Ovary (tissue), 9 donors: ENCODE results near the gene CHD9. TPM values are rescaled to one million over a fixed set of nuclear protein-coding genes. Genes with fewer than 3 reads are reported as not detected.

Experiments used
- DNase-seq, 5 donors: peaks; one replicate each; pipeline ENCODE4 v3.0.0-alpha.2; 2019 to 2020
- H3K27ac ChIP-seq, 2 donors: fragments of 200-600 bp; one replicate each; pipeline versions ENCODE4 v1.5.1 to v1.8.0; 2019 to 2022
- H3K27me3 ChIP-seq: fragments of 200-600 bp; one replicate; pipeline ENCODE4 v1.8.0; 2022
- H3K36me3 ChIP-seq: fragments of 200-600 bp; sonication (generic); one replicate; pipeline ENCODE4 v1.5.1; 2019
- H3K4me1 ChIP-seq: one replicate; pipeline ENCODE4 v1.8.1; 2013; ENCODE audit warnings: mild to moderate bottlenecking, moderate library complexity; ENCODE audit not compliant: insufficient read depth
- H3K4me3 ChIP-seq: fragments of 200-600 bp; sonication (generic); one replicate; pipeline ENCODE4 v1.5.1; 2017
- H3K9me3 ChIP-seq, 2 donors: fragments of 200-600 bp in 1 of 2; sonication (generic) in 1 of 2; one replicate each; pipeline versions ENCODE4 v1.5.1 to v1.8.1; 2013 to 2019; ENCODE audit warnings: mild to moderate bottlenecking in 1 of 2, moderate library complexity in 1 of 2
- EP300 ChIP-seq: sonication (generic); formaldehyde crosslinking; IDR thresholded peaks from one replicate; pipeline ENCODE4 v1.6.1; 2017; ENCODE audit warnings: antibody characterized with exemption
- POLR2A ChIP-seq: fragments of 450-650 bp; IDR thresholded peaks from one replicate; pipeline ENCODE4 v1.6.1; 2017; ENCODE audit warnings: antibody characterized with exemption, mild to moderate bottlenecking, moderate library complexity
- WGBS, 3 donors: extraction: QIAGEN DNeasy Blood & Tissue Kit in 1 of 3; methylation state at CpG; one replicate each; pipeline versions ENCODE4 v1.1.5 to v1.1.7; 2013 to 2017; 5-methylcytosine and 5-hydroxymethylcytosine counted together
- intact Hi-C, 4 donors: fragments of 100-400 bp; cut with DNase I; formaldehyde crosslinking; loops; one replicate each; pipeline versions ENCODE4 v1.11.0 to v1.15.1; 2022 to 2023
- polyA plus RNA-seq, 2 donors: library from polyadenylated mRNA; stranded (reverse); fragments of 200-250 nt in 1 of 2; fragments of 350-450 nt in 1 of 2; fragmentation: Illumina TruSeq in 1 of 2; extraction: RNeasy Lipid Tissue Mini Kit (QIAGEN cat#74804) in 1 of 2; gene quantifications; one replicate each; pipeline ENCODE4 v1.2.3, GENCODE V29; 2013 to 2014
- total RNA-seq, 7 donors: library from RNA; depleted of rRNA in 2 of 7; stranded (reverse); fragments of >200 nt in 2 of 7; fragmentation: NEBNext Ultra II Directional in 3 of 7; extraction: Animal tissue kit (Norgen Biotek cat#: 25700) in 3 of 7; gene quantifications; one replicate each; pipeline versions ENCODE4 v1.1.0 to v1.2.4, GENCODE V29; 2016 to 2023
- TF ChIP-seq, protein P1 (sequence below), 3 donors: fragments of 450-650 bp in 2 of 3; fragments of 200-600 bp in 1 of 3; IDR thresholded peaks; one replicate each; pipeline versions ENCODE4 v1.5.1 to v1.8.0; 2016 to 2022; ENCODE audit warnings: antibody characterized with exemption in 3 of 3, mild to moderate bottlenecking in 1 of 3
- donor health status: DM: no; HTN: no; CAD: no; lungs with moderate emphysema.
- donor health status: DM: no; HTN: no; CAD: no.
- donor health status: Bipolar disorder and iron deficiency.
- donor health status: DM: yes; HTN: yes; CAD: no.
- donor health status: DM: no; HTN: no; CAD: no.
- donor health status: DM: yes; HTN: yes; CAD: no.

CHD9 gene
- total and polyA plus RNA-seq, 9 donors: 11.8 to 100 (median 84.1) TPM

DNA sequence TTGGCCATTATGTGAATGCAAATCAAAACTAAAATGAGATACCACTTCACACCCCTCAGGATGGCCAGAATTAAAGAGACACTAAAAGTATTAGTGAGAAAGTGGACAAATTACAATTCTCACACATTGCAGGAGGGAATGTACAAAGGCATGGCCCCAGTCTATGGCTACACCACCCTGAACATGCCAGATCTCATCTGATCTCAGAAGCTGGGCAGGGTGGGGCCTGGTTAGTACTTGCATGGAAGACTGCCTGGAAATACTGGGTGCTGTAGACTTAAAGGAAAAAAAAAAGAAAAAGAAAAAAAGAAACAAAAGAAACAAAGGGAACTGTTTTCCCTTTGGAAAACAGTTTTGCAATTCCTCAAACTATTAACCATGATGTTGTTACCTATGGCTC, 282.5 kb downstream of the CHD9 start:
- TF ChIP-seq EP300 (no peak), POLR2A (no peak)
- TF ChIP-seq, protein P1, sequence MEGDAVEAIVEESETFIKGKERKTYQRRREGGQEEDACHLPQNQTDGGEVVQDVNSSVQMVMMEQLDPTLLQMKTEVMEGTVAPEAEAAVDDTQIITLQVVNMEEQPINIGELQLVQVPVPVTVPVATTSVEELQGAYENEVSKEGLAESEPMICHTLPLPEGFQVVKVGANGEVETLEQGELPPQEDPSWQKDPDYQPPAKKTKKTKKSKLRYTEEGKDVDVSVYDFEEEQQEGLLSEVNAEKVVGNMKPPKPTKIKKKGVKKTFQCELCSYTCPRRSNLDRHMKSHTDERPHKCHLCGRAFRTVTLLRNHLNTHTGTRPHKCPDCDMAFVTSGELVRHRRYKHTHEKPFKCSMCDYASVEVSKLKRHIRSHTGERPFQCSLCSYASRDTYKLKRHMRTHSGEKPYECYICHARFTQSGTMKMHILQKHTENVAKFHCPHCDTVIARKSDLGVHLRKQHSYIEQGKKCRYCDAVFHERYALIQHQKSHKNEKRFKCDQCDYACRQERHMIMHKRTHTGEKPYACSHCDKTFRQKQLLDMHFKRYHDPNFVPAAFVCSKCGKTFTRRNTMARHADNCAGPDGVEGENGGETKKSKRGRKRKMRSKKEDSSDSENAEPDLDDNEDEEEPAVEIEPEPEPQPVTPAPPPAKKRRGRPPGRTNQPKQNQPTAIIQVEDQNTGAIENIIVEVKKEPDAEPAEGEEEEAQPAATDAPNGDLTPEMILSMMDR (IDR thresholded peaks at IDR 0.05): no peak
- H3K4me1 ChIP-seq: no peaks in the 10 kb centered on the region
- no peak overlapping the region for H3K4me3 ChIP-seq
- no peak for DNase-seq
- H3K27ac ChIP-seq: no peak overlapping the region
- H3K9me3 ChIP-seq: no peaks in the 10 kb centered on the region
- intact Hi-C loops: no loop called here
- no peaks in the 10 kb centered on the region for H3K36me3 ChIP-seq
- H3K27me3 ChIP-seq: no peaks in the 10 kb centered on the region

DNA sequence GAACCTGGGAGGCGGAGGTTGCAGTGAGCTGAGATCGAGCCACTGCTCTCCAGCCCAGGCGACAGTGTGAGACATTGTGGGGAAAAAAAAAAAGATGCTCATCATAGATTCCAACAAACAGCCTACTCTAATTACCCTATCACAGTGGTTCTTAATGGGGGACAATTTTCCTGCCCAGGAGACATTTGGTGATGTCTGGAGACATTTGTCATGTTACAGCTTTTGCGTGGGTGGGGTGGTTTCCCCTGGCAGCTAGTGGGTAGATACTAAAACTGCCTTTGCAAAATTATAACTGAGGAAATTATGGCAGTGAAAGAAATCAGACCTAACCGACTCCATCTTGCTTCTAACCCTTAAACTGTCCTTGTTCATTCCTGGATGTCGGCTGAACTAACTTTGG, 287.0 kb downstream of the CHD9 start:
- TF ChIP-seq POLR2A: no peak
- TF ChIP-seq, protein P1 (IDR thresholded peaks at IDR 0.05): no peak
- intact Hi-C loops: no loop called here
- WGBS, 3 donors: 73 to 81% (median 75%) methylated on average over 6 of the region's 6 CpGs
- Histone ChIP-seq H3K27me3 (no peaks in the 10 kb centered on the region), H3K27ac (no peak overlapping the region), H3K4me1 (no peaks in the 10 kb centered on the region), H3K9me3 (no peaks in the 10 kb centered on the region), H3K36me3 (no peaks in the 10 kb centered on the region), H3K4me3 (no peak overlapping the region)
- no peak for DNase-seq

GRCh38 chr16:53355064-53355463, 300.3 kb downstream of the CHD9 start:
- 84 to 87% (median 84%) methylated on average over 11 of the region's 11 CpGs for WGBS, 3 donors
- Histone ChIP-seq H3K36me3 (no peaks in the 10 kb centered on the region), H3K4me3 (no peak overlapping the region), H3K4me1 (no peaks in the 10 kb centered on the region), H3K9me3 (no peaks in the 10 kb centered on the region), H3K27me3 (no peaks in the 10 kb centered on the region), H3K27ac (no peak overlapping the region)
- TF ChIP-seq EP300: no peak
- TF ChIP-seq, protein P1 (IDR thresholded peaks at IDR 0.05): no peak
- TF ChIP-seq POLR2A: no peak
- DNase-seq: no peak
- intact Hi-C loops: no loop called here

- 44 to 52% (median 47%) methylated on average over 4 of the region's 4 CpGs for WGBS, 3 donors
- no peak for DNase-seq
- TF ChIP-seq POLR2A: no peak
- TF ChIP-seq EP300: no peak
- TF ChIP-seq, protein P1 (IDR thresholded peaks at IDR 0.05): no peak
- H3K27ac ChIP-seq: no peak overlapping the region
- H3K4me3 ChIP-seq: no peak overlapping the region
- no peaks in the 10 kb centered on the region for H3K27me3 ChIP-seq
- H3K36me3 ChIP-seq: no peaks in the 10 kb centered on the region
- intact Hi-C loops: no loop called here
- H3K4me1 ChIP-seq: no peaks in the 10 kb centered on the region
- no peaks in the 10 kb centered on the region for H3K9me3 ChIP-seq
These were observed 301.9 kb downstream of the CHD9 start for GRCh38 chr16:53356478-53357207.
